ENCODE data around the gene ZNF280C.

DNA sequence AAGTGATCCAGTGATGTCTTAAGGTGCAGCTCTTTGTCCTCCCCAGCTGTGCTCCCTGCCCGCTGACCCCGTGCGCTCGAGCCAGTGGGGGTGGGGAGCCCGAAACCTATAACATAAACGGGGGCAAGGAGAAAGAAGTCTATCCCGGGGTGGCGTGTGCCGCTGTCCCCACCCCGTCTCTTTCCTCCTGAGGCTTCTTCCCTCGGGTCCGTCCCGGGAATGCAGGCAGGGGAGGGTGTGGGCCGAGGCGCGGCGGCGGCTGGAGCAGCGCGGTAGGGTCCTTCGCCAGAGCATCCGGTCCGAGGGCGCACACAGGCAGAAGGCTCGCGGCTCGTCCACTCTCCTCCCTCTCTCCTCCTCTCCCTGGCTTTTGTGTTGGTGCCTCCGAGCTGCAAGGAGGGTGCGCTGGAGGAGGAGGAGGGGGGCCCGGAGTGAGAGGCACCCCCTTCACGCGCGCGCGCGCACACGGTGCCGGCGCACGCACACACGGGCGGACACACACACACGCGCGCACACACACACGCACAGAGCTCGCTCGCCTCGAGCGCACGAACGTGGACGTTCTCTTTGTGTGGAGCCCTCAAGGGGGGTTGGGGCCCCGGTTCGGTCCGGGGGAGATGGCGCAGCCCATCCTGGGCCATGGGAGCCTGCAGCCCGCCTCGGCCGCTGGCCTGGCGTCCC lies 97.1 kb downstream of the ZNF280C start, which contains the start of gene RAB33A:
- TF ChIP-seq CTCF (conservative IDR thresholded peaks at IDR 0.05) (no peak), EZH2 (IDR thresholded peaks at IDR 0.05; ENCODE audit: low read depth) (no peak)

All from PC-9 (cell line).